Fibroblast of villous mesenchyme (primary cell): ENCODE results near the gene UACA. TPM values are rescaled to one million over a fixed set of nuclear protein-coding genes. Genes with fewer than 3 reads are reported as not detected.
A peak's percentile ranks its signal among the peaks of the same experiment; 100 is the strongest.

Experiments used
- DNase-seq: peaks from one replicate; pipeline ENCODE4 v3.0.0-alpha.2; 2010; ENCODE audit warnings: low read depth
- H3K4me3 ChIP-seq: 2 replicates; pipeline ENCODE4 v1.5.1; 2011; ENCODE audit warnings: low read depth, mild to moderate bottlenecking, low read length
- total RNA-seq: library from RNA; depleted of rRNA; stranded (reverse); fragments of >200 nt; gene quantifications from 2 replicates; pipeline ENCODE4 v1.2.3, GENCODE V29; 2012
- TF ChIP-seq, protein P1 (sequence below): IDR thresholded peaks from 2 replicates; pipeline ENCODE4 v1.5.1; 2012; ENCODE audit warnings: low read depth, mild to moderate bottlenecking, low read length; ENCODE audit not compliant: insufficient read depth

UACA gene
- total RNA-seq, 1 donor = 160 TPM

DNA sequence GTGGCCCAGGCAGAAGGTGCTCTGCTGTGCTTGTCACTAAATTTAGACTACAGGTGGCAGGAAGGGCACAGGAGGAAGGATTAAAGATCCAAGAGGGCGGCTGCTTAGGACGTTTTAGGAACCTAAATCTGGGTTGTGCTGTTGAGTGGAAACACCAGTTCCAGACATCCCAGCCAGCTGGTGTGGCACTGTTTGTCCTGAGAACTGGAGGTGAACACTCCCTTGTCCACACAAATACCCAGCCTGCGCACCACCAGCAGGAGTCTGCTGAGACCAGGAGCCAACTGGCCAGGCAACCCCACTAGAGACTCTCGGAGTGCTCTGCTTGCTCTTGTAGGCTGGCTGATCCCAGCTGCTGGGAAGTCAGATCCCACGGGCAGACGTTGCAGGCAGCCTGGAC, 30.3 kb upstream of the UACA start:
- peak; percentile 41 for DNase-seq
- H3K4me3 ChIP-seq = no peak overlapping the region
- TF ChIP-seq, protein P1, sequence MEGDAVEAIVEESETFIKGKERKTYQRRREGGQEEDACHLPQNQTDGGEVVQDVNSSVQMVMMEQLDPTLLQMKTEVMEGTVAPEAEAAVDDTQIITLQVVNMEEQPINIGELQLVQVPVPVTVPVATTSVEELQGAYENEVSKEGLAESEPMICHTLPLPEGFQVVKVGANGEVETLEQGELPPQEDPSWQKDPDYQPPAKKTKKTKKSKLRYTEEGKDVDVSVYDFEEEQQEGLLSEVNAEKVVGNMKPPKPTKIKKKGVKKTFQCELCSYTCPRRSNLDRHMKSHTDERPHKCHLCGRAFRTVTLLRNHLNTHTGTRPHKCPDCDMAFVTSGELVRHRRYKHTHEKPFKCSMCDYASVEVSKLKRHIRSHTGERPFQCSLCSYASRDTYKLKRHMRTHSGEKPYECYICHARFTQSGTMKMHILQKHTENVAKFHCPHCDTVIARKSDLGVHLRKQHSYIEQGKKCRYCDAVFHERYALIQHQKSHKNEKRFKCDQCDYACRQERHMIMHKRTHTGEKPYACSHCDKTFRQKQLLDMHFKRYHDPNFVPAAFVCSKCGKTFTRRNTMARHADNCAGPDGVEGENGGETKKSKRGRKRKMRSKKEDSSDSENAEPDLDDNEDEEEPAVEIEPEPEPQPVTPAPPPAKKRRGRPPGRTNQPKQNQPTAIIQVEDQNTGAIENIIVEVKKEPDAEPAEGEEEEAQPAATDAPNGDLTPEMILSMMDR = no peak

DNA sequence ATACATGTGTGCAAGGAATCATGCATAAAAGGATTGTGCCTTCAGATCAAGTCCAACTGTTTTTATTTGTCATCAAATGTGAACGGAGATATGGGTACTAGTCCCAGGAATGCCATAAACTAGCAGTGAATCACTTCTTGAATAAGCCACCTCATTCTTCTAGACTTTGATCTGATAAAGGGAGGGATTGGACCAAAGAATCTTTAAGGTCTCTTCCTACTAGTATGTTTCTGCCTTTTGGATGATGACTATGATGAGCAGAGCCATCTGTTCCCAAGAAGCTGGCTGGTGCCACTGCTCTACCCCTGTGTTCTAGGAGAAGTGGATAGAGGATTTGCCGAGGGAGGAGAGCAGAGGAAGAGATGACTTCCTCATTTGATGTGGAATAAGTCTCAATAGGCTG, 28.8 kb upstream of the UACA start:
- TF ChIP-seq, protein P1 = no peak
- no peak overlapping the region for H3K4me3 ChIP-seq
- DNase-seq = peak; percentile 77

DNA sequence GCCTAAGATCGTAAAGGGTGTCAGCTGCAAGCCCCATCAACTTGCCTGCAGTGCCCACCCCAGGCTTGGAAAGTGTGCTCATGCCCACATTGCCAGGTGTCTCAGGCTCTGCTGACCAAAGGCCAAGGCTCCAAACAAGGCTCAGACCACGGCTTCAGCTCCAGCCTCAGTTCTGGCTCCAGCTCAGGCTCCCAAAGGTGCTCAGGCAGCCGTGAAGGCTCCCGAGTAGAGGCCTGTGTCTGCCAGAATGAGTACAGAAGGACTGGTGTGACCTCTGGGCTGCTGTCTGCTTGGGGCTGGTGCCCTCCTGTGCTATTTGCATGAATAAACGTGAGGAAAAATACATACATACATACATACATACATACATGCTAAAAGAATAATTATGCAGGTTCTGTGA, 27.9 kb upstream of the UACA start:
- H3K4me3 ChIP-seq = no peak overlapping the region
- TF ChIP-seq, protein P1 = no peak
- DNase-seq = no peak

GRCh38 chr15:70789213-70789612, 25.9 kb upstream of the UACA start:
- TF ChIP-seq, protein P1 = no peak
- H3K4me3 ChIP-seq = no peak overlapping the region
- DNase-seq = peak; percentile 81

GRCh38 chr15:70788114-70789049, 25.0 kb upstream of the UACA start:
- H3K4me3 ChIP-seq = peak overlapping the region; percentile 19
- peak; percentile 98 for DNase-seq
- TF ChIP-seq, protein P1 = no peak

GRCh38 chr15:70786996-70787395, 23.6 kb upstream of the UACA start:
- TF ChIP-seq, protein P1 = no peak
- DNase-seq = no peak
- H3K4me3 ChIP-seq = no peak overlapping the region
